HepG2 (cell line): ENCODE data around the gene ST14. TPM values are rescaled to one million over a fixed set of nuclear protein-coding genes. Genes with fewer than 3 reads are reported as not detected.

Experiments
- ASH2L ChIP-seq: fragments of 300-600, 200-600 bp; sonication (generic); IDR thresholded peaks from 2 replicates; pipeline ENCODE4 v1.7.0; 2017; ENCODE audit warnings: low read depth, mild to moderate bottlenecking, moderate library complexity, mixed read lengths, low read length; ENCODE audit not compliant: insufficient read length
- DR1 ChIP-seq: sonication (generic); formaldehyde crosslinking; IDR thresholded peaks from 2 replicates; pipeline ENCODE4 v1.8.0; 2021; ENCODE audit warnings: mild to moderate bottlenecking, missing genetic modification reagents, inconsistent platforms
- GATA4 ChIP-seq: sonication (generic); IDR thresholded peaks from 2 replicates; pipeline ENCODE4 v1.6.1; 2016; ENCODE audit warnings: antibody characterized with exemption, low read depth, borderline replicate concordance
- HMG20A ChIP-seq: IDR thresholded peaks from 2 replicates; pipeline ENCODE4 v1.6.1; 2016; ENCODE audit warnings: borderline replicate concordance
- MED1 ChIP-seq: sonication (generic); formaldehyde crosslinking; IDR thresholded peaks from 2 replicates; pipeline ENCODE4 v1.4.0; 2020; ENCODE audit warnings: missing genetic modification reagents
- SPEN ChIP-seq: sonication (generic); formaldehyde crosslinking; IDR thresholded peaks from 2 replicates; pipeline ENCODE4 v1.5.1; 2020; ENCODE audit warnings: low read depth, mild to moderate bottlenecking, missing genetic modification reagents
- ZNF883 ChIP-seq: sonication (generic); formaldehyde crosslinking; IDR thresholded peaks from 2 replicates; pipeline ENCODE4 v1.5.1; 2020; ENCODE audit warnings: mild to moderate bottlenecking, missing genetic modification reagents; ENCODE audit errors: not compliant biosample characterization
- polyA plus RNA-seq, 8 experiments: library from polyadenylated mRNA; depleted of rRNA in 3 of 8; stranded (reverse) in 7 of 8; unstranded in 1 of 8; fragments of >200 nt; fragmentation: Illumina TruSeq in 4 of 8; extraction: Trizol in 4 of 8; gene quantifications; 2 replicates each; pipeline versions ENCODE4 v1.2.1 to v1.2.3, GENCODE V29; 2011 to 2016; ENCODE audit warnings: low read depth in 4 of 8, missing spikeins in 1 of 8, mixed read lengths in 1 of 8; ENCODE audit not compliant: insufficient read depth in 1 of 8
- total RNA-seq, 5 experiments: library from RNA; depleted of rRNA; stranded (reverse); fragments of >200 nt; fragmentation: Illumina TruSeq; extraction: Trizol; gene quantifications; 2 replicates each; pipeline ENCODE4 v1.2.3, GENCODE V29; 2016; ENCODE audit warnings: low read depth in 1 of 5
- TF ChIP-seq, protein P1 (sequence below): sonication (generic); formaldehyde crosslinking; IDR thresholded peaks from 2 replicates; pipeline ENCODE4 v1.4.0; 2020; ENCODE audit warnings: missing genetic modification reagents
- TF ChIP-seq, protein P2 (sequence below): sonication (generic); formaldehyde crosslinking; IDR thresholded peaks from 2 replicates; pipeline ENCODE4 v1.5.0; 2020; ENCODE audit warnings: missing genetic modification reagents
- TF ChIP-seq, protein P3 (sequence below): sonication (generic); formaldehyde crosslinking; IDR thresholded peaks from 2 replicates; pipeline ENCODE4 v1.5.0; 2020; ENCODE audit warnings: mild to moderate bottlenecking, missing genetic modification reagents
- TF ChIP-seq, protein P4 (sequence below): sonication (generic); formaldehyde crosslinking; conservative IDR thresholded peaks from 2 replicates; pipeline ENCODE4 v1.8.0; 2022; ENCODE audit warnings: missing genetic modification reagents
- TF ChIP-seq, protein P5 (sequence below): sonication (generic); formaldehyde crosslinking; IDR thresholded peaks from 2 replicates; pipeline ENCODE4 v1.4.0; 2020; ENCODE audit warnings: mild to moderate bottlenecking, low read depth, missing genetic modification reagents

ST14 gene
- total and polyA plus RNA-seq, 2 of the 13 experiments (the other 11 are each of a cell fraction or from before 2014, with no cell fraction given): 0.88 to 1.4 TPM

DNA sequence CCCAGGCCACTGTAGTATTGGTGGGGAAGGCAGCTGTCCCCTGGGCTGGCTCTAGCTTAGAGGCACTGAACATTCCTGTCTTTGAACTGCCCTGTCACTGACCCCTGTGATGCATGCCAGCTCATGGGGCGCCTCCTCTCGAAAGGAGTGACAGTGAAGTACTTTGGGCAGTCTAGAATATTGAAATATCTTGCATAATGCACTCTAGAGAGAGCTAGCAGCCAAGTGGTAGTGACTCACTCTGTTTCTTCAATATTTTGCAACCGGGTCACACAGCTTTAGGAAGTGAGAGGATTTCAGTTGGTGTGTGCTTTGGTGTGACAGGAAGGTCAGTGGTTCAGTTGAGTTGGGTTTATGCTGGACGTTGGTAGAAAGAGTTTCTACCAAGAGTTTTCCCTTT, 35.5 kb upstream of the ST14 start (continued):
- TF ChIP-seq, protein P1, sequence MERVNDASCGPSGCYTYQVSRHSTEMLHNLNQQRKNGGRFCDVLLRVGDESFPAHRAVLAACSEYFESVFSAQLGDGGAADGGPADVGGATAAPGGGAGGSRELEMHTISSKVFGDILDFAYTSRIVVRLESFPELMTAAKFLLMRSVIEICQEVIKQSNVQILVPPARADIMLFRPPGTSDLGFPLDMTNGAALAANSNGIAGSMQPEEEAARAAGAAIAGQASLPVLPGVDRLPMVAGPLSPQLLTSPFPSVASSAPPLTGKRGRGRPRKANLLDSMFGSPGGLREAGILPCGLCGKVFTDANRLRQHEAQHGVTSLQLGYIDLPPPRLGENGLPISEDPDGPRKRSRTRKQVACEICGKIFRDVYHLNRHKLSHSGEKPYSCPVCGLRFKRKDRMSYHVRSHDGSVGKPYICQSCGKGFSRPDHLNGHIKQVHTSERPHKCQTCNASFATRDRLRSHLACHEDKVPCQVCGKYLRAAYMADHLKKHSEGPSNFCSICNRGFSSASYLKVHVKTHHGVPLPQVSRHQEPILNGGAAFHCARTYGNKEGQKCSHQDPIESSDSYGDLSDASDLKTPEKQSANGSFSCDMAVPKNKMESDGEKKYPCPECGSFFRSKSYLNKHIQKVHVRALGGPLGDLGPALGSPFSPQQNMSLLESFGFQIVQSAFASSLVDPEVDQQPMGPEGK: peak; percentile 60
- 0 out of 2 replicates have a peak, but pooled peaks have one; percentile 37 for TF ChIP-seq GATA4
- no peak for TF ChIP-seq DR1 (CRISPR knock-in tag)
- peak; percentile 82 for TF ChIP-seq MED1
- peak; percentile 26; the same call in 1 of the 2 replicates for TF ChIP-seq SPEN (CRISPR knock-in tag)
- TF ChIP-seq, protein P2, sequence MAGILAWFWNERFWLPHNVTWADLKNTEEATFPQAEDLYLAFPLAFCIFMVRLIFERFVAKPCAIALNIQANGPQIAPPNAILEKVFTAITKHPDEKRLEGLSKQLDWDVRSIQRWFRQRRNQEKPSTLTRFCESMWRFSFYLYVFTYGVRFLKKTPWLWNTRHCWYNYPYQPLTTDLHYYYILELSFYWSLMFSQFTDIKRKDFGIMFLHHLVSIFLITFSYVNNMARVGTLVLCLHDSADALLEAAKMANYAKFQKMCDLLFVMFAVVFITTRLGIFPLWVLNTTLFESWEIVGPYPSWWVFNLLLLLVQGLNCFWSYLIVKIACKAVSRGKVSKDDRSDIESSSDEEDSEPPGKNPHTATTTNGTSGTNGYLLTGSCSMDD (CRISPR knock-in tag): no peak
- TF ChIP-seq, protein P3, sequence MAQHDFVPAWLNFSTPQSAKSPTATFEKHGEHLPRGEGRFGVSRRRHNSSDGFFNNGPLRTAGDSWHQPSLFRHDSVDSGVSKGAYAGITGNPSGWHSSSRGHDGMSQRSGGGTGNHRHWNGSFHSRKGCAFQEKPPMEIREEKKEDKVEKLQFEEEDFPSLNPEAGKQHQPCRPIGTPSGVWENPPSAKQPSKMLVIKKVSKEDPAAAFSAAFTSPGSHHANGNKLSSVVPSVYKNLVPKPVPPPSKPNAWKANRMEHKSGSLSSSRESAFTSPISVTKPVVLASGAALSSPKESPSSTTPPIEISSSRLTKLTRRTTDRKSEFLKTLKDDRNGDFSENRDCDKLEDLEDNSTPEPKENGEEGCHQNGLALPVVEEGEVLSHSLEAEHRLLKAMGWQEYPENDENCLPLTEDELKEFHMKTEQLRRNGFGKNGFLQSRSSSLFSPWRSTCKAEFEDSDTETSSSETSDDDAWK (CRISPR knock-in tag): no peak
- TF ChIP-seq ZNF883 (CRISPR knock-in tag): no peak
- TF ChIP-seq, protein P4, sequence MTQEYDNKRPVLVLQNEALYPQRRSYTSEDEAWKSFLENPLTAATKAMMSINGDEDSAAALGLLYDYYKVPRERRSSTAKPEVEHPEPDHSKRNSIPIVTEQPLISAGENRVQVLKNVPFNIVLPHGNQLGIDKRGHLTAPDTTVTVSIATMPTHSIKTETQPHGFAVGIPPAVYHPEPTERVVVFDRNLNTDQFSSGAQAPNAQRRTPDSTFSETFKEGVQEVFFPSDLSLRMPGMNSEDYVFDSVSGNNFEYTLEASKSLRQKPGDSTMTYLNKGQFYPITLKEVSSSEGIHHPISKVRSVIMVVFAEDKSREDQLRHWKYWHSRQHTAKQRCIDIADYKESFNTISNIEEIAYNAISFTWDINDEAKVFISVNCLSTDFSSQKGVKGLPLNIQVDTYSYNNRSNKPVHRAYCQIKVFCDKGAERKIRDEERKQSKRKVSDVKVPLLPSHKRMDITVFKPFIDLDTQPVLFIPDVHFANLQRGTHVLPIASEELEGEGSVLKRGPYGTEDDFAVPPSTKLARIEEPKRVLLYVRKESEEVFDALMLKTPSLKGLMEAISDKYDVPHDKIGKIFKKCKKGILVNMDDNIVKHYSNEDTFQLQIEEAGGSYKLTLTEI: no peak
- TF ChIP-seq ASH2L: peak; percentile 84
- TF ChIP-seq HMG20A (CRISPR knock-in tag): peak; percentile 83; the same call in 1 of the 2 replicates
- TF ChIP-seq, protein P5, sequence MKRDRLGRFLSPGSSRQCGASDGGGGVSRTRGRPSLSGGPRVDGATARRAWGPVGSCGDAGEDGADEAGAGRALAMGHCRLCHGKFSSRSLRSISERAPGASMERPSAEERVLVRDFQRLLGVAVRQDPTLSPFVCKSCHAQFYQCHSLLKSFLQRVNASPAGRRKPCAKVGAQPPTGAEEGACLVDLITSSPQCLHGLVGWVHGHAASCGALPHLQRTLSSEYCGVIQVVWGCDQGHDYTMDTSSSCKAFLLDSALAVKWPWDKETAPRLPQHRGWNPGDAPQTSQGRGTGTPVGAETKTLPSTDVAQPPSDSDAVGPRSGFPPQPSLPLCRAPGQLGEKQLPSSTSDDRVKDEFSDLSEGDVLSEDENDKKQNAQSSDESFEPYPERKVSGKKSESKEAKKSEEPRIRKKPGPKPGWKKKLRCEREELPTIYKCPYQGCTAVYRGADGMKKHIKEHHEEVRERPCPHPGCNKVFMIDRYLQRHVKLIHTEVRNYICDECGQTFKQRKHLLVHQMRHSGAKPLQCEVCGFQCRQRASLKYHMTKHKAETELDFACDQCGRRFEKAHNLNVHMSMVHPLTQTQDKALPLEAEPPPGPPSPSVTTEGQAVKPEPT (CRISPR knock-in tag): no peak
